Mucosa of stomach (tissue), 1 donor: ENCODE data around the gene ANO10.
"Not testable (repeated sequence)": the region's sequence is repeated elsewhere in the genome, so short reads cannot be mapped to it uniquely, and the experiment has no call there.

Experiments
- H3K27me3 ChIP-seq: one replicate; pipeline ENCODE4 v1.7.0; 2013; ENCODE audit warnings: mild to moderate bottlenecking, low read length; ENCODE audit not compliant: control insufficient read depth, insufficient read depth
- H3K36me3 ChIP-seq: one replicate; pipeline ENCODE4 v1.7.0; 2013; ENCODE audit warnings: low read length; ENCODE audit not compliant: control insufficient read depth, insufficient read depth
- H3K4me1 ChIP-seq: one replicate; pipeline ENCODE4 v1.7.0; 2013; ENCODE audit warnings: mild to moderate bottlenecking, low read length; ENCODE audit not compliant: control insufficient read depth, insufficient read depth
- H3K4me3 ChIP-seq: one replicate; pipeline ENCODE4 v1.7.0; 2013; ENCODE audit warnings: low read length
- H3K9ac ChIP-seq: one replicate; pipeline ENCODE4 v1.7.0; 2013; ENCODE audit warnings: mild to moderate bottlenecking, low read length, moderate library complexity
- H3K9me3 ChIP-seq: one replicate; pipeline ENCODE4 v1.7.0; 2013; ENCODE audit warnings: mild to moderate bottlenecking, low read length, moderate library complexity; ENCODE audit not compliant: control insufficient read depth
- donor health status: Pancreatic carcinoma.

Gene ANO10

DNA sequence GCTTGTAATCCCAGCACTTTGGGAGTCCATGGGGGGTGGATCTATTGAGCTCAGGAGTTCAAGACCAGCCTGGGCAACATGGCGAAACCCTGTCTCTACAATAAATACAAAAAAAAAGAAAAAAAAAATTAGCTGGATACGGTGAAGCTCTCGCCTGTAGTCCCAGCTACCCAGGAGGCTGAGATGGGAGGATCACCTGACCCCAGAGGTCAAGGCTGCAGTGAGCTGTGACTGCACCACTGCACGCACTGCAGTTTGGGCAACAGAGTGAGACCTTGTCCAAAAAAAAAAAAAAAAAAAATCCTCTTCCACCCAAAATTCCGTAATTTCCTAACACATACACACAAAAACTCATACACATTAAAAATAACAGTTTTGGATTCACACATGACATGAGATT, 2.2 kb downstream of the ANO10 start:
- H3K36me3 ChIP-seq = no peaks in the 10 kb centered on the region

DNA sequence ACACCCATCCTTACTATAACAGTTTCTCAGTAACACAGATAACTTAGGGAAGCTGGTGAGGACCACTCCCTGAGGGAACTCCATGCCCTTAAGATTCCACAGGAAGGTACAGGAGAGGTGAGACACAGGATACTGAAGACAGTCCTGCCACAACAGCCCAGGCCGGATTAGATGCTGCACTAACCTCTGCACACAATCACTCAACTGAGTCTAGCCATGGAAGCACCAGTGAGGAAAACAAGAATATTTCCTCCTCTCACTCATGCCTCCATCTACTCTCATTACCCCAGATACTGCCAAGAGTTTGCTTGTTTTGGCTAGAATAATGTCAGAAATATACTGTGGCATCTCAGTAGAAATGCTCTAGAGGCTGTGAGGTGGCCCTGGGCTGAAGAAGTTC, 3.7 kb downstream of the ANO10 start:
- no peaks in the 10 kb centered on the region for H3K27me3 ChIP-seq
- H3K4me3 ChIP-seq = no peak overlapping the region
- H3K4me1 ChIP-seq = peaks cover 4% of the 10 kb centered on the region
- no peaks in the 10 kb centered on the region for H3K9me3 ChIP-seq
- no peaks in the 10 kb centered on the region for H3K36me3 ChIP-seq
- no peak overlapping the region for H3K9ac ChIP-seq

More for the DNA sequence above, 2.2 kb downstream of the ANO10 start:
- Histone ChIP-seq H3K4me1 (peaks cover 4% of the 10 kb centered on the region), H3K9me3 (no peaks in the 10 kb centered on the region), H3K4me3 (no peak overlapping the region), H3K27me3 (no peaks in the 10 kb centered on the region), H3K9ac (no peak overlapping the region)

DNA sequence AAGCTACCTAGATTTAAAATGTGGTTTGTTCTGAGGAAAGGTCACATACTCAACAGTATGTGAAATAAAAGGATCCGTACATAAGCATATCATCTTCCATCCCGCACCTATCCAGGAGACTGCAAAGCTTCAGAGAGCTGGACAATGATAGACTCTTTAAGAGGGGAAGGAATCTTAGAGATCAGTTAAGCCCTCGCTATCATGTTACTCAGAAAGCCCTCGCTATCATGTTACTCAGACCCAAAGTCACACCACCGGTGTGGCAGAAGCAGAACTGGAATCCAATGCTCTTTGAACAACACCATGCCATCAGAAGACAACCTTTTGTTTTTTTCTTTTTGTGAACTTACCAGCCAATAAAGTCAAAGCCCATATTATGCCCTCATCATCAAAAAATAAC, 5.8 kb downstream of the ANO10 start:
- Histone ChIP-seq H3K9ac (no peak overlapping the region), H3K36me3 (no peaks in the 10 kb centered on the region), H3K27me3 (no peaks in the 10 kb centered on the region), H3K4me3 (no peak overlapping the region), H3K9me3 (no peaks in the 10 kb centered on the region), H3K4me1 (no peaks in the 10 kb centered on the region)

DNA sequence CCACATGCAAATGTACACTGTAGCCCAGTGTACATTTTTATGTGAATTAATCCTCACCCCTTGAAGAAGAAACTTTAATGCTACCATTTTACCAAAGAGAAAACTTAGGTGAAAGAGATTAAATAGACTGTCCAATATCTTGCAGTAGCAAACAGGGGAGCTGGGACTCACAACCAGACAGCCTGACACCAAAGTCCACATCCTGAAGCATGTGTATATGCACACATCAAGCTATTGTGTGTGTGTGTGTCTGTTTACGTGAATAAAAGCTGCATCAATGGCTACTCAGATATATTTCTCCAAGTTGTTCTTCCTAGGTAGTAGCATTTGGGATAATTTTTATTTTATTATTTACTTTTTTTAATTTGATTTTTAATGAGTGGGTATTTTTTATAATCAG, 6.7 kb downstream of the ANO10 start:
- H3K27me3 ChIP-seq = no peaks in the 10 kb centered on the region
- H3K4me1 ChIP-seq = no peaks in the 10 kb centered on the region
- no peak overlapping the region for H3K9ac ChIP-seq
- no peaks in the 10 kb centered on the region for H3K9me3 ChIP-seq
- H3K4me3 ChIP-seq = no peak overlapping the region
- no peaks in the 10 kb centered on the region for H3K36me3 ChIP-seq

DNA sequence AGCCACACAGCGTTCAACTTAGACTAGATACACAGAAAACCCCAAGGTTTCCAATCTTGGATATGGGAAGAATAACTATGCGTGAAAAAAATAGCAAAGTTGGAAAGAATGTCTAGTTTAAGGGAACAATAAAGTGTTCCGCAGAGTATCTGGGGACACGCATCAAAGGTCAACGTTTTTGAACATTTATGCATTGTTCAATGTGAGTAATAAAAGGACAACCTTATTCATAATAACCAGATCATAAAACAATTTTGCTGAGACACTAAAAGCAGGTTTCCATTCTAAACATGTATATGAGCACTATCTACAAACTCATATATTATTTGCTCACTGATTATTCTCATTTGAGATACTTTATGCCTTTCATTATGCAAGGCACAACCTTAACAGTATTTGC, 7.8 kb downstream of the ANO10 start:
- no peaks in the 10 kb centered on the region for H3K36me3 ChIP-seq
- no peak overlapping the region for H3K9ac ChIP-seq
- H3K27me3 ChIP-seq = no peaks in the 10 kb centered on the region
- H3K4me3 ChIP-seq = no peak overlapping the region
- H3K4me1 ChIP-seq = no peaks in the 10 kb centered on the region
- no peaks in the 10 kb centered on the region for H3K9me3 ChIP-seq

DNA sequence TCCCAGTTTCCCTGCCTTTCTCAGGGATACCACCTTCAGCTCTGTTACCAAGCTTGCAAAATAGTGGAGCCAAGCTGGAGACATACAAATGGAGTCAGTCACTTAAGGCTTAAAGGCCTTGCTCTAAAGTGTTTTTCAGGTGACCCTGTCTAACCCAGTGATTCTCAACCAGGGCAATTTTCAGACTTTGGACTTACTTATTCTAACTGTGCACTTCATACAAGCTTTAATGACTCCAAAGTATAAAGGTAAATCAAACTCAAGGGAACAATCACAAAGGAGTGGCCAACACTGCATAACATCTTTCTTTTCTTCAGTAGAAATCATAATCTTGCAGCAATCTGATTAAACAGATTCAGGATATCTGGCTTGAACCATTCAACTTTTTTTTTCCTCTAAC, 9.4 kb downstream of the ANO10 start:
- Histone ChIP-seq H3K36me3 (no peaks in the 10 kb centered on the region), H3K4me1 (no peaks in the 10 kb centered on the region), H3K9ac (no peak overlapping the region), H3K4me3 (no peak overlapping the region), H3K9me3 (no peaks in the 10 kb centered on the region), H3K27me3 (no peaks in the 10 kb centered on the region)

DNA sequence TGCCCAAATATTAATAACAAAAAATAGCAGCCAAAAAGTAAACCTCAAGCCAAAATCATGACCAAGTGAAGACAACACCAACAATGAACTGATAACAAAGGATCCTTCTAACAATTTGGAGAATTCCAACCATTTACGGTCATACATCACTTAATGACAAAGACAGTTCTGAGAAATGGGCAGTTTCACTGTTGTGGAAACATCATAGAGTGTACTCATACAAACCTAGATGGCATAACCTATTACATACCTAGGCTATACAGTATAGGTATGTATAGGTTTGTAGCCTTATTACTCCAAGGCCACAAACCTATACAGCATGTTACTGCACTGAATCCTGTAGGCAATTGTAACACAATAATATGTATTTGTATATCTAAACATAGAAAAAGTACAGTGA, 12.4 kb downstream of the ANO10 start:
- Histone ChIP-seq H3K4me1 (no peaks in the 10 kb centered on the region), H3K9ac (no peak overlapping the region), H3K36me3 (no peaks in the 10 kb centered on the region), H3K9me3 (no peaks in the 10 kb centered on the region), H3K4me3 (no peak overlapping the region), H3K27me3 (no peaks in the 10 kb centered on the region)

DNA sequence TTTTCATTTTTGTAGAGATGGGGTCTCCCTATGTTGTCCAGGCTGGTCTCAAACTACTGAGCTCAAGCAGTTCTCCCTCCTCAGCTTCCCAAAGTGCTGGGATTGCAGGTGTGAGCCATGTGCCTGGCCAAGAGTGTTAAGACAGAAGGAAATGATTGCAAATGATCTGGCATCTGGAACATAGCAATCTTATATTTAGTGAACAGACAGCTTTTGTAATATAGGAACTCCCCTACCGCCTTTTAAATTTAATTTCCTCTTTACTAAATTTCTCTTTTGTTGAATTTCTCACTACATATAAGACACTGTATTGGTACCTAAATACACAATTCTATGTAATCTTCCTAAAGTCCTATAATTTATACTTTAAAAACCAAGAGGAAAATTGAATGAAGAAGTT, 13.1 kb downstream of the ANO10 start:
- no peaks in the 10 kb centered on the region for H3K27me3 ChIP-seq

DNA sequence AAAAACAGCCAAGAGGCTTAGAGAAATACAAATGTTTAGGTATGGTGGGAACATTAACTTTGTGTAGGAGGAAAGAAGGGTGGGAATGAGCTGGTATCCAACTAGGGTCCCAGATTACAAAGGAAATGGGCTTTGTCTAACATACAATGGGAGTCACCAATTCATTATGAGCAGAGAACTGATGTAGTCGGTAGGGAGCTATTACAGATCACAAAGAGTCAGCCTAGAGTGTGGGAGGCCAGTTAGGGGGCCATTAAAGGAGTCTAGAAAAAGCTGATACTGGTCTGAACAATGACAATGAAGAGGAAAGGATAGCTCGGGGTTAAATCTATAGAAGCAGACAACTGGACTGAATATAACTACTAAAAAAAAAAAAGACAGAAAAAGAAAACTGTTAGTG, 15.5 kb downstream of the ANO10 start:
- Histone ChIP-seq H3K9me3 (no peaks in the 10 kb centered on the region), H3K4me3 (no peak overlapping the region), H3K4me1 (no peaks in the 10 kb centered on the region), H3K9ac (no peak overlapping the region), H3K36me3 (no peaks in the 10 kb centered on the region), H3K27me3 (no peaks in the 10 kb centered on the region)

More for the DNA sequence above, 13.1 kb downstream of the ANO10 start:
- no peak overlapping the region for H3K4me3 ChIP-seq
- no peaks in the 10 kb centered on the region for H3K4me1 ChIP-seq
- H3K36me3 ChIP-seq = no peaks in the 10 kb centered on the region
- no peak overlapping the region for H3K9ac ChIP-seq
- no peaks in the 10 kb centered on the region for H3K9me3 ChIP-seq

DNA sequence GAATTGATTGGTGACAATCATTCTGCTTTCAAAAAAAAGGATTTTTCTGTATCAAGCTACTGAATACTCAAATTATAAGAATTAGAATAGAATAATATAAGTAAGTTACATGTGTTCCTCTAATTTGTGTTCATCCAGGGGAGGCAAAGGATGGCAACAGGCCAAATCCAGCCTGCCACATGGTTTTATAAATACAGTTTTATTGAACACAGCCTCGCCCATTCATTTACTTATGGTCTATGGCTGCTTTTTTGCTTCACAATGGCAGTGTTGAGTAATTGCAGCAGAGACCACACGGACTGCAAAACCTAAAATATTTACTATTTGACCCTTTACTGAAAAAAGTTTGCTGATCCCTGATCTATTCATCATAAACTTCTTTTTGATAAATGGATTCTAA, 21.9 kb downstream of the ANO10 start:
- H3K9me3 ChIP-seq, H3K27me3 ChIP-seq, H3K9ac ChIP-seq, H3K36me3 ChIP-seq, H3K4me3 ChIP-seq, H3K4me1 ChIP-seq: not testable (repeated sequence)

DNA sequence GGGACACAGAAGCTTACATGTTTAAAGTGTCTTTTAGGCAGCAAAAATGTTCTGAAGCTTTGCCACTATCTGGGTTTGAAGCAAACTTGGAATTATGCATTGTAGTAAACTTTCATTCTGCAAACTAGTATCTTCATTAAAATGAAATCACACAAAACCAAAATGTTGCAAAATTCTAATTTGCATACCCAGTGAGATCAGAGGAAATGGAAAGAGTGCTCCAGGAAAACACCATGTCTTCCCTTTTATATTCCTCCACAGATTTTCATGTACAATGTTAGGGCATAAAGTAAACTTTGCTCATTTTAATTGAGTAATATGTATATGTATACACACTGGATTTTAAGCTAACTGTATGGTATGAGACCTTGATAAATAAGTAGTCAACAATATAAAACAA, 23.9 kb downstream of the ANO10 start:
- Histone ChIP-seq H3K9ac (no peak overlapping the region), H3K4me3 (no peak overlapping the region), H3K4me1 (no peaks in the 10 kb centered on the region), H3K9me3 (no peaks in the 10 kb centered on the region), H3K27me3 (no peaks in the 10 kb centered on the region), H3K36me3 (no peaks in the 10 kb centered on the region)

DNA sequence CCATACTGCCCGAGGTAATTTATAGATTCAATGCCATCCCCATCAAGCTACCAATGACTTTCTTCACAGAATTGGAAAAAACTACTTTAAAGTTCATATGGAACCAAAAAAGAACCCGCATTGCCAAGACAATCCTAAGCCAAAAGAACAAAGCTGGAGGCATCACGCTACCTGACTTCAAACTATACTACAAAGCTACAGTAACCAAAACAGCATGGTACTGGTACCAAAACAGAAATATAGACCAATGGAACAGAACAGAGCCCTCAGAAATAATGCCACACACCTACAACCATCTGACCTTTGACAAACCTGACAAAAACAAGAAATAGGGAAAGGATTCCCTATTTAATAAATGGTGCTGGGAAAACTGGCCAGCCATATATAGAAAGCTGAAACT, 25.6 kb downstream of the ANO10 start:
- H3K9me3 ChIP-seq, H3K4me1 ChIP-seq, H3K27me3 ChIP-seq, H3K9ac ChIP-seq, H3K36me3 ChIP-seq, H3K4me3 ChIP-seq: not testable (repeated sequence)

DNA sequence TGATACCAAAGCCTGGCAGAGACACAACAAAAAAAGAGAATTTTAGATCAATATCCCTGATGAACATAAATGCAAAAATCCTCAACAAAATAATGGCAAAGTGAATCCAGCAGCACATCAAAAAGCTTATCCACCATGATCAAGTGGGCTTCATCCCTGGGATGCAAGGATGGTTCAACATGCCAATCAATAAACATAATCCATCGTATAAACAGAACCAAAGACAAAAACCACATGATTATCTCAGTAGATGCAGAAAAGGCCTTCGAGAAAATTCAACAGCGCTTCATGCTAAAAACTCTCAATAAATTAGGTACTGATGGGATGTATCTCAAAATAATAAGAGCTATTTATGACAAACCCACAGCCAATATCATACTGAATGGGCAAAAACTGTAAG, 26.5 kb downstream of the ANO10 start:
- H3K27me3 ChIP-seq, H3K4me1 ChIP-seq, H3K36me3 ChIP-seq, H3K9me3 ChIP-seq, H3K9ac ChIP-seq, H3K4me3 ChIP-seq: not testable (repeated sequence)
